ENCODE measurements around the gene ADCY2. TPM values are rescaled to one million over a fixed set of nuclear protein-coding genes. Genes with fewer than 3 reads are reported as not detected.

ADCY2 gene
- total RNA-seq, 1 experiment from 2014 or later, result not detected

- DNase-seq (ENCODE audit: extremely low read depth, low read depth), result no peak
These were observed 456.6 kb downstream of the ADCY2 start for GRCh38 chr5:7852542-7852941.

GRCh38 chr5:7852988-7853387 lies 457.1 kb downstream of the ADCY2 start:
- no peak for DNase-seq (ENCODE audit: extremely low read depth, low read depth)

- DNase-seq (ENCODE audit: extremely low read depth, low read depth), result no peak
These were observed 459.7 kb downstream of the ADCY2 start for GRCh38 chr5:7855611-7856010.

- peak; percentile 56 for DNase-seq (ENCODE audit: extremely low read depth, low read depth)
These were observed 460.9 kb downstream of the ADCY2 start for GRCh38 chr5:7856855-7857254.

GRCh38 chr5:7857361-7857760 lies 461.4 kb downstream of the ADCY2 start:
- DNase-seq (ENCODE audit: extremely low read depth, low read depth), result no peak

GRCh38 chr5:7857926-7858632 lies 462.1 kb downstream of the ADCY2 start:
- DNase-seq (ENCODE audit: extremely low read depth, low read depth), result no peak

- DNase-seq (ENCODE audit: extremely low read depth, low read depth), result no peak
These were observed 470.3 kb downstream of the ADCY2 start for GRCh38 chr5:7866196-7866595.

- no peak for DNase-seq (ENCODE audit: extremely low read depth, low read depth)
These were observed 471.3 kb downstream of the ADCY2 start for GRCh38 chr5:7867260-7867659.

GRCh38 chr5:7868427-7868772 lies 472.5 kb downstream of the ADCY2 start:
- no peak for DNase-seq (ENCODE audit: extremely low read depth, low read depth)

GRCh38 chr5:7868773-7869473 lies 473.0 kb downstream of the ADCY2 start, which contains the start of the genes FASTKD3 and MTRR:
Gene FASTKD3 (minus strand): TSS chr5:7869031. CDS start chr5:7868083, 948 bp downstream.
Gene MTRR (plus strand): TSS chr5:7869148. CDS start chr5:7870795, 1,647 bp downstream.
- peak; percentile 90 for DNase-seq (ENCODE audit: extremely low read depth, low read depth)

- no peak for DNase-seq (ENCODE audit: extremely low read depth, low read depth)
These were observed 473.7 kb downstream of the ADCY2 start for GRCh38 chr5:7869474-7870136.

- no peak for DNase-seq (ENCODE audit: extremely low read depth, low read depth)
These were observed 475.7 kb downstream of the ADCY2 start for GRCh38 chr5:7871653-7872052.

GRCh38 chr5:7872517-7873130 lies 476.7 kb downstream of the ADCY2 start:
- DNase-seq (ENCODE audit: extremely low read depth, low read depth), result no peak

GRCh38 chr5:7873216-7873615 lies 477.3 kb downstream of the ADCY2 start:
- no peak for DNase-seq (ENCODE audit: extremely low read depth, low read depth)

GRCh38 chr5:7874639-7875038 lies 478.7 kb downstream of the ADCY2 start:
- DNase-seq (ENCODE audit: extremely low read depth, low read depth), result no peak

GRCh38 chr5:7875151-7875550 lies 479.2 kb downstream of the ADCY2 start:
- DNase-seq (ENCODE audit: extremely low read depth, low read depth), result no peak

- DNase-seq (ENCODE audit: extremely low read depth, low read depth), result no peak
These were observed 480.9 kb downstream of the ADCY2 start for GRCh38 chr5:7876867-7877266.

GRCh38 chr5:7877851-7878250 lies 481.9 kb downstream of the ADCY2 start:
- no peak for DNase-seq (ENCODE audit: extremely low read depth, low read depth)

- no peak for DNase-seq (ENCODE audit: extremely low read depth, low read depth)
These were observed 482.5 kb downstream of the ADCY2 start for GRCh38 chr5:7878381-7878873.
